AG04450 (cell line): ENCODE data around the gene INSC. TPM values are rescaled to one million over a fixed set of nuclear protein-coding genes. Genes with fewer than 3 reads are reported as not detected.

Source experiments
- CTCF ChIA-PET: fragments of 300-600, 350-600 bp; formaldehyde crosslinking; extraction: SDS; loops from one replicate; lab custom pipeline; 2022; ENCODE audit warnings: antibody characterized with exemption, inconsistent platforms; lab: Charles Lee
- POLR2A ChIA-PET: fragments of 350-600 bp; formaldehyde crosslinking; extraction: SDS; loops from one replicate; lab custom pipeline; 2021; ENCODE audit warnings: antibody characterized with exemption, inconsistent platforms; lab: Yijun Ruan, JAX
- DNase-seq: peaks from one replicate; pipeline ENCODE4 v3.0.0-alpha.2; 2011; ENCODE audit warnings: low read depth, low spot score
- H3K27ac ChIP-seq: one replicate; pipeline ENCODE4 v1.5.1; 2012; ENCODE audit warnings: low read depth, low read length, control low read depth
- H3K27me3 ChIP-seq: one replicate; pipeline ENCODE4 v1.6.0; 2012; ENCODE audit warnings: low read length; ENCODE audit not compliant: control insufficient read depth, insufficient read depth
- H3K4me3 ChIP-seq: 2 replicates; pipeline ENCODE4 v1.5.1; 2011; ENCODE audit warnings: mild to moderate bottlenecking, low read depth, low read length, control low read depth
- H3K9me3 ChIP-seq: 2 replicates; pipeline ENCODE4 v1.5.1; 2012; ENCODE audit warnings: low read length; ENCODE audit not compliant: control insufficient read depth, insufficient read depth
- CTCF ChIP-seq: IDR thresholded peaks from 2 replicates; pipeline ENCODE4 v1.5.1; 2011; ENCODE audit warnings: low read depth, low read length, control low read depth, inconsistent platforms
- polyA plus RNA-seq: library from polyadenylated mRNA; depleted of rRNA; stranded (reverse); fragments of >200 nt; gene quantifications from 2 replicates; pipeline ENCODE4 v1.2.3, GENCODE V29; 2011

Gene INSC
- polyA plus RNA-seq, 1 experiment = 0.53 TPM

- Histone ChIP-seq H3K27ac (no peak overlapping the region), H3K27me3 (no peaks in the 10 kb centered on the region), H3K9me3 (no peaks in the 10 kb centered on the region), H3K4me3 (no peak overlapping the region)
- DNase-seq = no peak
- TF ChIP-seq CTCF = no peak
- CTCF ChIA-PET = no interaction called here
- POLR2A ChIA-PET = no interaction called here
Observed at GRCh38 chr11:15238856-15239255, 124.1 kb downstream of the INSC start.

- CTCF ChIA-PET = no interaction called here
Observed at GRCh38 chr11:15248749-15249148, 134.0 kb downstream of the INSC start.

GRCh38 chr11:15258433-15259165, 143.9 kb downstream of the INSC start:
- 0 out of 2 replicates have a peak, but pooled peaks have one; percentile 19 for TF ChIP-seq CTCF
- Histone ChIP-seq H3K27ac (no peak overlapping the region), H3K4me3 (no peak overlapping the region), H3K27me3 (no peaks in the 10 kb centered on the region), H3K9me3 (no peaks in the 10 kb centered on the region)
- DNase-seq = no peak
- ChIA-PET CTCF (interaction anchor here (1.4 kb wide), 1 partner anchor 158 kb away, joined by 6 read pairs; no protein-coding TSS in a partner anchor), POLR2A (no interaction called here)

More at GRCh38 chr11:15248749-15249148, 134.0 kb downstream of the INSC start:
- no peak for TF ChIP-seq CTCF
- no peak for DNase-seq
- no peaks in the 10 kb centered on the region for H3K9me3 ChIP-seq
- H3K27me3 ChIP-seq = no peaks in the 10 kb centered on the region
- no peak overlapping the region for H3K4me3 ChIP-seq
- no peak overlapping the region for H3K27ac ChIP-seq
- POLR2A ChIA-PET = no interaction called here

GRCh38 chr11:15266999-15267398, 152.3 kb downstream of the INSC start:
- Histone ChIP-seq H3K27me3 (no peaks in the 10 kb centered on the region), H3K9me3 (no peaks in the 10 kb centered on the region), H3K27ac (no peak overlapping the region), H3K4me3 (no peak overlapping the region)
- POLR2A ChIA-PET = no interaction called here
- CTCF ChIA-PET = no interaction called here
- no peak for DNase-seq
- TF ChIP-seq CTCF = no peak

- TF ChIP-seq CTCF = no peak
- POLR2A ChIA-PET = no interaction called here
Observed at GRCh38 chr11:15268598-15268997, 153.9 kb downstream of the INSC start.

More at GRCh38 chr11:15268598-15268997, 153.9 kb downstream of the INSC start:
- DNase-seq = no peak
- H3K4me3 ChIP-seq = no peak overlapping the region
- CTCF ChIA-PET = no interaction called here
- H3K27ac ChIP-seq = no peak overlapping the region
- H3K27me3 ChIP-seq = no peaks in the 10 kb centered on the region
- H3K9me3 ChIP-seq = no peaks in the 10 kb centered on the region
